Pancreas (tissue), 10 donors: Measurements from ENCODE around the gene CHMP2A. TPM values are rescaled to one million over a fixed set of nuclear protein-coding genes. Genes with fewer than 3 reads are reported as not detected.

Experiments
- ATAC-seq, 4 donors: fragments of 200-7000 bp; cut with Tn5 transposase; one replicate each; pipeline versions ENCODE4 v1.8.0 to v1.9.1; 2020; ENCODE audit warnings: mild to moderate bottlenecking in 4 of 4, moderate library complexity in 4 of 4
- DNase-seq, 6 donors: peaks; one replicate each; pipeline ENCODE4 v3.0.0-alpha.2; 2020
- FAIRE-seq: peaks from 2 replicates; lab custom pipeline; 2012; peaks lifted over from hg19 to GRCh38; lab: Jason Lieb, UNC
- H3K27ac ChIP-seq, 4 donors: fragments of 200-600 bp; sonication (generic); 1 replicate in 3 of 4; 2 replicates in 1 of 4; pipeline versions ENCODE4 v1.5.0 to v1.8.0; 2020
- H3K27me3 ChIP-seq, 4 donors: fragments of 200-600 bp; one replicate each; pipeline ENCODE4 v1.8.0; 2021
- H3K36me3 ChIP-seq, 3 donors: fragments of 200-600 bp; sonication (generic) in 1 of 3; one replicate each; pipeline versions ENCODE4 v1.5.0 to v1.8.0; 2020 to 2021
- H3K4me1 ChIP-seq, 3 donors: fragments of 200-600 bp; one replicate each; pipeline ENCODE4 v1.8.0; 2021
- H3K4me3 ChIP-seq, 4 donors: fragments of 200-600 bp; sonication (generic) in 2 of 4; one replicate each; pipeline versions ENCODE4 v1.5.0 to v1.8.0; 2020 to 2021
- H3K9me3 ChIP-seq, 4 donors: fragments of 200-600 bp; one replicate each; pipeline ENCODE4 v1.8.0; 2021
- WGBS, 2 donors: extraction: QIAGEN DNeasy Blood & Tissue Kit; methylation state at CpG; one replicate each; pipeline ENCODE4 v1.1.7; 2013; 5-methylcytosine and 5-hydroxymethylcytosine counted together
- intact Hi-C, 3 donors: fragments of 100-400 bp; cut with DNase I; formaldehyde crosslinking; loops; one replicate each; pipeline versions ENCODE4 v1.11.1 to v1.14.2; 2022
- polyA plus RNA-seq, 2 donors: library from polyadenylated mRNA; stranded (reverse); fragments of 200-250 nt; gene quantifications; one replicate each; pipeline ENCODE4 v1.2.3, GENCODE V29; 2013
- total RNA-seq, 6 donors: library from RNA; stranded (reverse); fragmentation: NEBNext Ultra II Directional in 4 of 6; extraction: Animal tissue kit (Norgen Biotek cat#: 25700) in 4 of 6; gene quantifications; one replicate each; pipeline versions ENCODE4 v1.2.1 to v1.2.4, GENCODE V29; 2021 to 2023
- TF ChIP-seq, protein P1 (sequence below), 4 donors: fragments of 200-600 bp; sonication (generic) in 3 of 4; IDR thresholded peaks; one replicate each; pipeline versions ENCODE4 v1.5.0 to v1.8.0; 2021; ENCODE audit warnings: antibody characterized with exemption in 4 of 4
- donor health status: healthy with polysubstance abuse.
- donor health status: DM: no; HTN: no; CAD: no; lungs with moderate emphysema.
- donor health status: DM: no; HTN: no; CAD: no.
- donor health status: control.
- donor health status: control.
- donor health status: Bipolar disorder and iron deficiency.
- donor health status: DM: yes; HTN: yes; CAD: no.
- donor health status: DM: no; HTN: no; CAD: no.
- donor health status: DM: no; HTN: no; CAD: no.
- donor health status: DM: yes; HTN: yes; CAD: no.

CHMP2A gene
- total and polyA plus RNA-seq, 8 donors, result 45.8 to 118 (median 60.0) TPM

DNA sequence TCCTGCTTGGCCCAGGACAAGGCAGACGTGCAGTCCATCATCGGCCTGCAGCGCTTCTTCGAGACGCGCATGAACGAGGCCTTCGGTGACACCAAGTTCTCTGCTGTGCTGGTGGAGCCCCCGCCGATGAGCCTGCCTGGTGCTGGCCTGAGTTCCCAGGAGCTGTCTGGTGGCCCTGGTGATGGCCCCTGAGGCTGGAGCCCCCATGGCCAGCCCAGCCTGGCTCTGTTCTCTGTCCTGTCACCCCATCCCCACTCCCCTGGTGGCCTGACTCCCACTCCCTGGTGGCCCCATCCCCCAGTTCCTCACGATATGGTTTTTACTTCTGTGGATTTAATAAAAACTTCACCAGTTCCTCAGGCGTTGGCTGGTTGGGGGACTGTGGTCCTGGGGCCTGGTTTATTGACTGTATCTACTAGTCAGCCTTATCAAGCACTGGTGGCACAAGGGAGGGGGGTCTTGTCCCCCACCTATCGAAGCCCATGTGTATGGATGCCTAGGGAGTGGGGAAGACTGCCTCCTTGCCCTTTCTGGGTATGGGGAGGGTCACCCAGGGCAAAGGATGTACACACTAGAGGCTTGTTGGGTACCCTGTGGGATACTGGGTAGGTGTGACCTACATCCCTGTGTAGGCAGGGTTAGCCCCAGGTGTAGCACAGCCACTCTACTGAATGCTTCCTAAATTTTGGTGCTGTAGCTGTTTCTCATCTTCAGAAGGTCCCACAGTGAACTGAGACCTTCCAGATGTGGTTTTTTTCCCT lies 4.4 kb downstream of the CHMP2A start:
- H3K4me1 ChIP-seq, result peaks cover 0 to 25% (median 14%) of the 10 kb centered on the region in 3 donors
- ATAC-seq (no peak), DNase-seq (no peak), FAIRE-seq (no peak)
- no peak overlapping the region for H3K27ac ChIP-seq
- H3K27me3 ChIP-seq, result no peaks in the 10 kb centered on the region
- no peak overlapping the region for H3K4me3 ChIP-seq
- H3K9me3 ChIP-seq, result no peaks in the 10 kb centered on the region
- H3K36me3 ChIP-seq, result peaks cover 11 to 52% (median 29%) of the 10 kb centered on the region in 3 donors
- intact Hi-C loops, result no loop called here
- TF ChIP-seq, protein P1, sequence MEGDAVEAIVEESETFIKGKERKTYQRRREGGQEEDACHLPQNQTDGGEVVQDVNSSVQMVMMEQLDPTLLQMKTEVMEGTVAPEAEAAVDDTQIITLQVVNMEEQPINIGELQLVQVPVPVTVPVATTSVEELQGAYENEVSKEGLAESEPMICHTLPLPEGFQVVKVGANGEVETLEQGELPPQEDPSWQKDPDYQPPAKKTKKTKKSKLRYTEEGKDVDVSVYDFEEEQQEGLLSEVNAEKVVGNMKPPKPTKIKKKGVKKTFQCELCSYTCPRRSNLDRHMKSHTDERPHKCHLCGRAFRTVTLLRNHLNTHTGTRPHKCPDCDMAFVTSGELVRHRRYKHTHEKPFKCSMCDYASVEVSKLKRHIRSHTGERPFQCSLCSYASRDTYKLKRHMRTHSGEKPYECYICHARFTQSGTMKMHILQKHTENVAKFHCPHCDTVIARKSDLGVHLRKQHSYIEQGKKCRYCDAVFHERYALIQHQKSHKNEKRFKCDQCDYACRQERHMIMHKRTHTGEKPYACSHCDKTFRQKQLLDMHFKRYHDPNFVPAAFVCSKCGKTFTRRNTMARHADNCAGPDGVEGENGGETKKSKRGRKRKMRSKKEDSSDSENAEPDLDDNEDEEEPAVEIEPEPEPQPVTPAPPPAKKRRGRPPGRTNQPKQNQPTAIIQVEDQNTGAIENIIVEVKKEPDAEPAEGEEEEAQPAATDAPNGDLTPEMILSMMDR (IDR thresholded peaks at IDR 0.05), result no peak
- 91 to 95% methylated on average over 11 to 13 of the region's 13 CpGs for WGBS, 2 donors

DNA sequence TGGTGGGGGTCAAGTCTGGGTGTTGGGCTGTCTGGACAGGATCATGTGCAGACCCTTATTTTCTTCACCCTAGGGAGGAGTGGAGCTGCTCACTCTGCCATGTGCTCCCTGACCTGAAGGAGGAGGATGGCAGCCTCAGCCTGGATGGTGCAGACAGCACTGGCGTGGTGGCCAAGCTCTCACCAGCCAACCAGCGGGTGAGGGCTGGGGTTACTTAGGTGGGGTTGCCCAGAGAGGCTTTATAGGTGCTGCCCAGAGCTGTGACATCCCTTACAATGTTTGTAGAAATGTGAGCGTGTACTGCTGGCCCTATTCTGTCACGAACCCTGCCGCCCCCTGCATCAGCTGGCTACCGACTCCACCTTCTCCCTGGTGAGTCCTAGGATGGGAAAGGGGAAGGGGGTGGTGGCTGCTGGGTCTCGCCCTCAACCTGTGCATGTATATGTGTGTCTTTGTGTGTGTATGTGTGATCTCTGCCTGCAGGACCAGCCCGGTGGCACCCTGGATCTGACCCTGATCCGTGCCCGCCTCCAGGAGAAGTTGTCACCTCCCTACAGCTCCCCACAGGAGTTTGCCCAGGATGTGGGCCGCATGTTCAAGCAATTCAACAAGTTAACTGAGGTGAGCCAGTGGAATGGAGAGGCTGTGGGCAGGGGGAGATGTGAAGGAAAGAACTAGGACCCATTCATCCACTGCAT lies 5.1 kb downstream of the CHMP2A start:
- FAIRE-seq (no peak), DNase-seq (no peak), ATAC-seq (no peak)
- WGBS, 2 donors, result 88 to 94% methylated on average over 11 of the region's 11 CpGs
- Histone ChIP-seq H3K4me3 (no peak overlapping the region), H3K27me3 (no peaks in the 10 kb centered on the region), H3K36me3 (peaks cover 11 to 52% (median 29%) of the 10 kb centered on the region in 3 donors), H3K27ac (no peak overlapping the region), H3K9me3 (no peaks in the 10 kb centered on the region), H3K4me1 (peaks cover 0 to 21% (median 14%) of the 10 kb centered on the region in 3 donors)
- TF ChIP-seq, protein P1 (IDR thresholded peaks at IDR 0.05), result no peak
- intact Hi-C loops, result no loop called here

DNA sequence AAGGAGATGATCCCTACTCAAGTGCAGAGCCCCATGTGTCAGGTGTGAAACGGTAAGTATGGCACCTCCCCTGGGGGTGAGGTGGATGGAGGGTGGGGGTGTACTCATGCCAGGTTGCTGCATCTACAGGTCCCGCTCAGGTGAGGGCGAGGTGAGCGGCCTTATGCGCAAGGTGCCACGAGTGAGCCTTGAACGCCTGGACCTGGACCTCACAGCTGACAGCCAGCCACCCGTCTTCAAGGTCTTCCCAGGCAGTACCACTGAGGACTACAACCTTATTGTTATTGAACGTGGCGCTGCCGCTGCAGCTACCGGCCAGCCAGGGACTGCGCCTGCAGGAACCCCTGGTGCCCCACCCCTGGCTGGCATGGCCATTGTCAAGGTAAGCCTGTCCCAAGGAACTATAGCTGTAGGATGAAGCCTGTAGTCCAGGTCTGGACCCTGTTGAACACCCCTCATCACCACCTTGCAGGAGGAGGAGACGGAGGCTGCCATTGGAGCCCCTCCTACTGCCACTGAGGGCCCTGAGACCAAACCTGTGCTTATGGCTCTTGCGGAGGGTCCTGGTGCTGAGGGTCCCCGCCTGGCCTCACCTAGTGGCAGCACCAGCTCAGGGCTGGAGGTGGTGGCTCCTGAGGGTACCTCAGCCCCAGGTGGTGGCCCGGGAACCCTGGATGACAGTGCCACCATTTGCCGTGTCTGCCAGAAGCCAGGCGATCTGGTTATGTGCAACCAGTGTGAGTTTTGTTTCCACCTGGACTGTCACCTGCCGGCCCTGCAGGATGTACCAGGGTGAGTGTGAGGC lies 5.8 kb downstream of the CHMP2A start:
- DNase-seq, result peak in 2 of 6 donors; percentile 17 to 58
- Histone ChIP-seq H3K4me1 (peaks cover 0 to 18% (median 13%) of the 10 kb centered on the region in 3 donors), H3K27me3 (no peaks in the 10 kb centered on the region), H3K9me3 (no peaks in the 10 kb centered on the region), H3K27ac (no peak overlapping the region), H3K36me3 (peaks cover 11 to 52% (median 29%) of the 10 kb centered on the region in 3 donors), H3K4me3 (no peak overlapping the region)
- intact Hi-C loops, result no loop called here
- ATAC-seq, result no peak
- 89 to 90% methylated on average over 20 of the region's 20 CpGs for WGBS, 2 donors
- FAIRE-seq, result no peak
- TF ChIP-seq, protein P1 (IDR thresholded peaks at IDR 0.05), result no peak

DNA sequence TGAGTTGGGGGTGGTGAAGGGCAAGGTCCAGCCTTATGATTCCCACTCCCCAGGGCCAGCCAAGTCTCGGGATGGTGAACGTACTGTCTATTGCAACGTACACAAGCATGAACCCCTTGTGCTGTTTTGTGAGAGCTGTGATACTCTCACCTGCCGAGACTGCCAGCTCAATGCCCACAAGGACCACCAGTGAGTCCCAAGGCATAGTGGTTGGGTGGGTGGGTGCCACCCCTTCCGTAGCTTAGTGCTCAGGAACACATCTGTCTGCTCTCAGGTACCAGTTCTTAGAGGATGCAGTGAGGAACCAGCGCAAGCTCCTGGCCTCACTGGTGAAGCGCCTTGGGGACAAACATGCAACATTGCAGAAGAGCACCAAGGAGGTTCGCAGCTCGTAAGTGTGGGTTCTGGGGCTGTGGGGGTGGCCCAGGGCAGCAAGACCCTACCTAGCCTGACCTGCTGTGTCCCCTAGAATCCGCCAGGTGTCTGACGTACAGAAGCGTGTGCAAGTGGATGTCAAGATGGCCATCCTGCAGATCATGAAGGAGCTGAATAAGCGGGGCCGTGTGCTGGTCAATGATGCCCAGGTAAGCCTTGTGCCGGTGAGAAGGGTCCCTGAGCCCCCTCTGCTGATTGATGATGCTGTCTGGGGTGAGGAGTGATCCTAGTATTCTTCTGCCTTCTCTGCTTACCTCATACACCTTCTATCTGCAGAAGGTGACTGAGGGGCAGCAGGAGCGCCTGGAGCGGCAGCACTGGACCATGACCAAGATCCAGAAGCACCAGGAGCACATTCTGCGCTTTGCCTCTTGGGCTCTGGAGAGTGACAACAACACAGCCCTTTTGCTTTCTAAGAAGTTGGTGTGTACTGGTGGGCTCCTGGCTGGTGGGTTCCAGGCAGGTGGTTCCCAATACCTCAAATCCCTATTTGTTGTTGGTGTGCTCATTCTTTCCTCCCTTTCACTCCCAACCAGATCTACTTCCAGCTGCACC lies 7.3 kb downstream of the CHMP2A start:
- whole genome bisulfite sequencing, 2 donors, result 89 to 92% methylated on average over 18 of the region's 18 CpGs

More for the DNA sequence above, 7.3 kb downstream of the CHMP2A start:
- no peaks in the 10 kb centered on the region for H3K9me3 ChIP-seq
- TF ChIP-seq, protein P1 (IDR thresholded peaks at IDR 0.05), result no peak
- no peak overlapping the region for H3K27ac ChIP-seq
- intact Hi-C loops, result no loop called here
- no peak for FAIRE-seq
- H3K4me1 ChIP-seq, result peaks cover 0 to 13% (median 8%) of the 10 kb centered on the region in 3 donors
- no peak for DNase-seq
- no peak overlapping the region for H3K4me3 ChIP-seq
- no peak for ATAC-seq
- peaks cover 11 to 52% (median 29%) of the 10 kb centered on the region in 3 donors for H3K36me3 ChIP-seq
- no peaks in the 10 kb centered on the region for H3K27me3 ChIP-seq
